Right lobe of liver (tissue), 6 donors: ENCODE data around the gene RNF166. TPM values are rescaled to one million over a fixed set of nuclear protein-coding genes. Genes with fewer than 3 reads are reported as not detected.

Experiments
- ATAC-seq, 4 donors: fragments of 200-7000 bp; cut with Tn5 transposase; one replicate each; pipeline ENCODE4 v1.9.1; 2020; ENCODE audit warnings: mild to moderate bottlenecking in 4 of 4, moderate library complexity in 4 of 4
- DNase-seq, 3 donors: peaks; one replicate each; pipeline ENCODE4 v3.0.0-alpha.2; 2020
- H3K27ac ChIP-seq, 3 donors: fragments of 200-600 bp; one replicate each; pipeline ENCODE4 v1.8.0; 2022
- H3K27me3 ChIP-seq, 2 donors: fragments of 200-600 bp; one replicate each; pipeline ENCODE4 v1.8.0; 2022
- H3K36me3 ChIP-seq, 4 donors: fragments of 200-600 bp; sonication (generic) in 1 of 4; one replicate each; pipeline versions ENCODE4 v1.5.1 to v1.8.0; 2017 to 2022; ENCODE audit warnings: control low read depth in 1 of 4
- H3K4me1 ChIP-seq, 4 donors: fragments of 200-600 bp; sonication (generic) in 1 of 4; one replicate each; pipeline versions ENCODE4 v1.5.1 to v1.8.0; 2017 to 2022; ENCODE audit warnings: control low read depth in 1 of 4
- H3K4me3 ChIP-seq, 3 donors: fragments of 200-600 bp; one replicate each; pipeline ENCODE4 v1.8.0; 2022
- H3K9me3 ChIP-seq, 4 donors: fragments of 200-600 bp; sonication (generic) in 1 of 4; one replicate each; pipeline versions ENCODE4 v1.5.1 to v1.8.0; 2017 to 2022; ENCODE audit warnings: control low read depth in 1 of 4
- POLR2A ChIP-seq: fragments of 450-650 bp; IDR thresholded peaks from one replicate; pipeline ENCODE4 v1.6.1; 2017; ENCODE audit warnings: antibody characterized with exemption, mild to moderate bottlenecking
- WGBS: methylation state at CpG from one replicate; pipeline ENCODE4 v1.1.6; 2018; ENCODE audit warnings: low coverage, low lambda C conversion rate; ENCODE audit not compliant: insufficient coverage; ENCODE audit errors: missing lambda C conversion rate; 5-methylcytosine and 5-hydroxymethylcytosine counted together
- intact Hi-C, 2 donors: fragments of 100-400 bp; cut with DNase I; formaldehyde crosslinking; loops; one replicate each; pipeline versions ENCODE4 v1.11.2 to v1.14.1; 2022
- total RNA-seq, 6 experiments: library from RNA; depleted of rRNA in 2 of 6; stranded (reverse); fragments of >200 nt in 2 of 6; fragmentation: NEBNext Ultra II Directional in 3 of 6; extraction: Animal tissue kit (Norgen Biotek cat#: 25700) in 3 of 6; gene quantifications; one replicate each; pipeline versions ENCODE4 v1.1.0 to v1.2.4, GENCODE V29; 2016 to 2023
- TF ChIP-seq, protein P1 (sequence below), 4 donors: fragments of 200-600 bp in 3 of 4; fragments of 450-650 bp in 1 of 4; IDR thresholded peaks; one replicate each; pipeline versions ENCODE4 v1.5.1 to v1.8.0; 2016 to 2022; ENCODE audit warnings: antibody characterized with exemption in 4 of 4, mild to moderate bottlenecking in 2 of 4
- donor health status: DM: no; HTN: yes; CAD: no.
- donor health status: DM: no; HTN: no; CAD: no.
- donor health status: DM: no; HTN: no; CAD: no.
- donor health status: DM: no; HTN: yes; CAD: no.
- donor health status: DM: no; HTN: yes; CAD: no.

Gene RNF166
- total RNA-seq, 6 experiments from 2014 or later, result 8.1 to 12.8 (median 10.0) TPM

DNA sequence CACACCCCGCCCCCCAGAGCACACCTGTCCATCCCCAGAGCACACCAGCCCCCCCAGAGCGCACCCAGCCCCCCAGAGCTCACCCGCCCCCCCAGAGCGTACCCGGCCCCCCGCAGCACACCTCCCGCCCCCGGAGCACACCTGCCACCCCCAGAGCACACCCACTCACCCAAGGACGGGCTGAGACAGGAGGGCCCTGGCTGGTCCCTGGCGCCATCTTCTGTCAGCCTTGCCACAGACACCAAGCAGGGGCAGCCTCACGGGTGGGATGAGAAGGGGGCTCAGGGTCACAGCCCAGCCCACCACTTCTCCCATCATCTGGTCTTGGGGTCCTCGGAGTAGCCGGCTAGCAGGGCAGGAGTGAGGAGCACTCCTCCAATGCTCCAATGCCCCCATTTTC lies 47.0 kb upstream of the RNF166 start:
- no peaks in the 10 kb centered on the region for H3K27me3 ChIP-seq
- no peaks in the 10 kb centered on the region for H3K36me3 ChIP-seq
- peaks cover 0 to under 1% (median 0%) of the 10 kb centered on the region in 4 donors for H3K4me1 ChIP-seq
- intact Hi-C loops, result no loop called here
- H3K9me3 ChIP-seq, result no peaks in the 10 kb centered on the region
- ATAC-seq (no peak), DNase-seq (no peak)
- TF ChIP-seq, protein P1, sequence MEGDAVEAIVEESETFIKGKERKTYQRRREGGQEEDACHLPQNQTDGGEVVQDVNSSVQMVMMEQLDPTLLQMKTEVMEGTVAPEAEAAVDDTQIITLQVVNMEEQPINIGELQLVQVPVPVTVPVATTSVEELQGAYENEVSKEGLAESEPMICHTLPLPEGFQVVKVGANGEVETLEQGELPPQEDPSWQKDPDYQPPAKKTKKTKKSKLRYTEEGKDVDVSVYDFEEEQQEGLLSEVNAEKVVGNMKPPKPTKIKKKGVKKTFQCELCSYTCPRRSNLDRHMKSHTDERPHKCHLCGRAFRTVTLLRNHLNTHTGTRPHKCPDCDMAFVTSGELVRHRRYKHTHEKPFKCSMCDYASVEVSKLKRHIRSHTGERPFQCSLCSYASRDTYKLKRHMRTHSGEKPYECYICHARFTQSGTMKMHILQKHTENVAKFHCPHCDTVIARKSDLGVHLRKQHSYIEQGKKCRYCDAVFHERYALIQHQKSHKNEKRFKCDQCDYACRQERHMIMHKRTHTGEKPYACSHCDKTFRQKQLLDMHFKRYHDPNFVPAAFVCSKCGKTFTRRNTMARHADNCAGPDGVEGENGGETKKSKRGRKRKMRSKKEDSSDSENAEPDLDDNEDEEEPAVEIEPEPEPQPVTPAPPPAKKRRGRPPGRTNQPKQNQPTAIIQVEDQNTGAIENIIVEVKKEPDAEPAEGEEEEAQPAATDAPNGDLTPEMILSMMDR (IDR thresholded peaks at IDR 0.05), result no peak
- no peak for TF ChIP-seq POLR2A
- H3K4me3 ChIP-seq, result no peak overlapping the region
- no peak overlapping the region for H3K27ac ChIP-seq
- 92% methylated on average over 5 of the region's 13 CpGs for WGBS

DNA sequence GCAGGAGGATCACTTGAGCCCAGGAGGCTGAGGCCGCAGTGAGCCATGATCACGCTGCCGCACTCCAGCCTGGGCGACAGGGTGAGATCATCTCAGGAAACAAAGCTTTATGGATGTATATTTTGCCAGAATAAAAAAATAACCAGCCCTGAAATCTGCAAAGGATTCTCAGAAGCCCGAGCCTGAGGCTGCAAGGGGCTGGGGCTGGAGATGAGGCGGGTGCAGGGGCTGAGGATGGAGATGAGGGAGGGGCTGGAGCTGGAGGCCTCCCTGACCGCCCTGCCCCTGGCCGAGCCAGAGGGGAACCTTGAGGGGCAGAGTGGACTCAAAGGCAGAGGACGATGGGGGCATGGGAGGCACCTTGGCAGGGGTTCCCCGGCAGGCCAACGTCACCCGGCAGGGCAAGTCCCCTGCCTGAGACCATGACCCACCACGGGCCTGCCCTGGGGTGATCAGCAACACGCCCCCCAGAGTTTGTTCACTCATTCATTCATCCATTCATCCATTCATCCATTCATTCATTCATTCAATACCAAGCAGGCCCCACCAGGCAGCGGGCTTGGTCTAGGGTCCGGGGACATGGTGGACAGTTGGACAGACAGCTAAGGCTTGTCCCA lies 46.3 kb upstream of the RNF166 start:
- no peaks in the 10 kb centered on the region for H3K4me1 ChIP-seq
- no peak for ATAC-seq
- intact Hi-C loops, result no loop called here
- TF ChIP-seq, protein P1 (IDR thresholded peaks at IDR 0.05), result no peak
- TF ChIP-seq POLR2A, result no peak
- no peaks in the 10 kb centered on the region for H3K27me3 ChIP-seq
- H3K27ac ChIP-seq, result no peak overlapping the region
- DNase-seq, result no peak
- 92% methylated on average over 5 of the region's 16 CpGs for whole genome bisulfite sequencing
- H3K9me3 ChIP-seq, result no peaks in the 10 kb centered on the region
- no peak overlapping the region for H3K4me3 ChIP-seq
- no peaks in the 10 kb centered on the region for H3K36me3 ChIP-seq

DNA sequence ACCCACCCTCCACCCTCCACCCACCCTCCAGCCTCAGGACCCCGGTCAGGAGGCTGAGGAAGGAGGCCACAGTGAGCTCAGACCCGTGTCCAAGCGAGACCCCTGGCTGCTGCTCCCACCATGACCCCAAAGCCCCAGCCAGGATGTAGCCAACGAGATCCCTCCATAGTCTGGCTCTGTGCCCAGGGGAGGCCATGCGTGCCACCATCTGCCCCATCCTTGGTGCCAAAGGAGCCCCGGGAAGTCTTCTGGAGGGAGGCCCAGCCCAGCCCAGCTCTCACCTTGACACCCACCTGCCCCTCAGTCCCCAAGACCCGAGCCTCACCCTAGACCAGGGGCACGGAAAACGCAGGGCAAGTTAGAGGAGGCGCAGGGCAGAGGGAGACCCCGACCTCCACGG lies 44.6 kb upstream of the RNF166 start:
- no CpG with 5 or more reads among the region's 12 CpGs for WGBS
- ATAC-seq (no peak), DNase-seq (no peak)
- intact Hi-C loops, result no loop called here
- no peak overlapping the region for H3K27ac ChIP-seq
- H3K9me3 ChIP-seq, result no peaks in the 10 kb centered on the region
- no peaks in the 10 kb centered on the region for H3K4me1 ChIP-seq
- H3K27me3 ChIP-seq, result no peaks in the 10 kb centered on the region
- H3K36me3 ChIP-seq, result no peaks in the 10 kb centered on the region
- TF ChIP-seq POLR2A, result no peak
- TF ChIP-seq, protein P1 (IDR thresholded peaks at IDR 0.05), result no peak
- no peak overlapping the region for H3K4me3 ChIP-seq

DNA sequence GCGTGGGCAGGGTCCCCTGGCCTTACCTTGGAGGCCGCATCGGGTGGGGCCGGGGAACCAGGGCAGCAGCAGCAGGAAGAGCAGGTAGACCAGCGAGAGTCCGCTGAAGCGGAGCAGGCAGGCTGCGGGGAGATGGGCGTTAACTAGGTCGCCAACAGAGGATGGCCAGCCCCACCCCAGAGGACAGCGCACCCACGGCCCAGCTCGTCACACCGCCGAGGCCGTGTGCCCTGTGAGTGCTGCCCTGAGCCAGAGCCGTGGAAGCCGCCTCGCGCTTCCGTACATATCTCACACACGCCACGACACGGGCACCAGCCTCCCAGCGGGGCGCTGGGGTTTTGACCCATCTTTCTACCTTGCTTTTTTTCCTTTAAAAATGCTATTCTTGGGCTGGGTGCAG lies 43.1 kb upstream of the RNF166 start:
- ATAC-seq (no peak), DNase-seq (no peak)
- TF ChIP-seq, protein P1 (IDR thresholded peaks at IDR 0.05), result no peak
- no peak overlapping the region for H3K4me3 ChIP-seq
- no peaks in the 10 kb centered on the region for H3K9me3 ChIP-seq
- 100% methylated on average over 6 of the region's 26 CpGs for WGBS
- no peaks in the 10 kb centered on the region for H3K36me3 ChIP-seq
- H3K4me1 ChIP-seq, result no peaks in the 10 kb centered on the region
- H3K27me3 ChIP-seq, result no peaks in the 10 kb centered on the region
- no peak overlapping the region for H3K27ac ChIP-seq
- intact Hi-C loops, result no loop called here

DNA sequence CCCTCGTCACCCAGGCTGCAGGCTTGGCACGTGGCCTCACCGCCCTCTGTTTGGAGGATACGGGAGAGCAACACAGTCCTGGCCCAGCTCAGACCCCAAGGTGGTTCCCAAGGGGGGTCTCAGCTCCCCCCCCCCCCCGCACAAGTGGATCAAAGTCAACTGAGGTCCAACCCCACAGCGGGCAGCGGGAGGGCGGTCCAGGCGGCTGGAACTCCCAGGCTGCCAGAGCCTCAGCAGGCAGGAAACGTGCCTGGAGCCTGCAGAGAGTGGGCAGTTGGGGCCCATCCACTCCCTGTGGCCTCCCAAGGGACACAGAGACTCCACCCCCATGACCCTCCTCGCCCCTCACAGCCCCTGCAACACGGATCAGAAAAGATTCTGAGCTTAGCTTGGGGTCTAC lies 42.2 kb upstream of the RNF166 start:
- intact Hi-C loops, result no loop called here
- TF ChIP-seq POLR2A, result no peak
- TF ChIP-seq, protein P1 (IDR thresholded peaks at IDR 0.05), result no peak
- no peak overlapping the region for H3K4me3 ChIP-seq
- DNase-seq, result no peak
- H3K4me1 ChIP-seq, result peaks cover 0 to 6% (median 3%) of the 10 kb centered on the region in 4 donors
- ATAC-seq, result no peak
- H3K27me3 ChIP-seq, result no peaks in the 10 kb centered on the region
- H3K9me3 ChIP-seq, result no peaks in the 10 kb centered on the region
- WGBS, result 73% methylated on average over 3 of the region's 12 CpGs
- no peaks in the 10 kb centered on the region for H3K36me3 ChIP-seq
- no peak overlapping the region for H3K27ac ChIP-seq
